ENCODE measurements around the gene GNS. TPM values are rescaled to one million over a fixed set of nuclear protein-coding genes. Genes with fewer than 3 reads are reported as not detected.
"Not testable (repeated sequence)": the region's sequence is repeated elsewhere in the genome, so short reads cannot be mapped to it uniquely, and the experiment has no call there.

GNS gene
- 76.7 and 84.7 TPM in 2 replicates for total RNA-seq (ENCODE audit: low replicate concordance)
- long read RNA-seq, full-length matches to known transcripts, result 36 of 69 reads
- long read RNA-seq, partial matches to known transcripts, result 15 of 69 reads
- long read RNA-seq, other reads (novel, unspliced or antisense), result 18 of 69 reads

- peak within 1 kb of the TSS; percentile 93 for H3K27ac Mint-ChIP-seq
- peak; percentile 97 for DNase-seq (ENCODE audit: extremely low spot score, unreplicated experiment)
- no peaks in the 10 kb centered on the region for H3K27me3 Mint-ChIP-seq
- H3K9me3 Mint-ChIP-seq, result no peaks in the 10 kb centered on the region
- peak within 1 kb of the TSS; percentile 98 for H3K4me3 Mint-ChIP-seq
- H3K36me3 Mint-ChIP-seq, result peaks cover 8% of the 10 kb centered on the region
- peaks cover 25% of the 10 kb centered on the region for H3K4me1 Mint-ChIP-seq (ENCODE audit: unreplicated experiment)
- TF ChIP-seq, protein P1, sequence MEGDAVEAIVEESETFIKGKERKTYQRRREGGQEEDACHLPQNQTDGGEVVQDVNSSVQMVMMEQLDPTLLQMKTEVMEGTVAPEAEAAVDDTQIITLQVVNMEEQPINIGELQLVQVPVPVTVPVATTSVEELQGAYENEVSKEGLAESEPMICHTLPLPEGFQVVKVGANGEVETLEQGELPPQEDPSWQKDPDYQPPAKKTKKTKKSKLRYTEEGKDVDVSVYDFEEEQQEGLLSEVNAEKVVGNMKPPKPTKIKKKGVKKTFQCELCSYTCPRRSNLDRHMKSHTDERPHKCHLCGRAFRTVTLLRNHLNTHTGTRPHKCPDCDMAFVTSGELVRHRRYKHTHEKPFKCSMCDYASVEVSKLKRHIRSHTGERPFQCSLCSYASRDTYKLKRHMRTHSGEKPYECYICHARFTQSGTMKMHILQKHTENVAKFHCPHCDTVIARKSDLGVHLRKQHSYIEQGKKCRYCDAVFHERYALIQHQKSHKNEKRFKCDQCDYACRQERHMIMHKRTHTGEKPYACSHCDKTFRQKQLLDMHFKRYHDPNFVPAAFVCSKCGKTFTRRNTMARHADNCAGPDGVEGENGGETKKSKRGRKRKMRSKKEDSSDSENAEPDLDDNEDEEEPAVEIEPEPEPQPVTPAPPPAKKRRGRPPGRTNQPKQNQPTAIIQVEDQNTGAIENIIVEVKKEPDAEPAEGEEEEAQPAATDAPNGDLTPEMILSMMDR (conservative IDR thresholded peaks at IDR 0.05), result no peak
Observed at GRCh38 chr12:64759035-64759894, at the start of gene GNS. Gene GNS (minus strand): TSS chr12:64759406. CDS start chr12:64759276, 130 bp downstream.

DNA sequence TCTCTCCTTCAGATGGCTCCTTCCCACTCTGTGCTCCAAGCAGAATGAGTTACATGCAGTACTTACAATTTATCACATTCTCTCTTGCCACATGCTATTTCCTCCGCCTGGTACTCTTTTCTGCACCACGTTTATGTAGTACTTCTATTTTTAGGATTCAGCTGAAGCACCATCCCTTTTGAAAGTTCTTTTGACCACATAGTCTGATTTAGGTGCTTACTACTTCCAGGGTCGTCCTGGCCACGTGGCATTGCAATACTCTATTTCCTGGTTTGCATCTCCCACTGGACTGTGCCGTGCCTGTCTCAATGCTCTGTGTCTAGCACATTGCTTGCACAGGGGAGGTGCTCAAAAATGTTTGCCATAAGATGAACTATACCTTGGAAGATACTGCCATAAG lies 48.9 kb upstream of the GNS start:
- DNase-seq (ENCODE audit: extremely low spot score, unreplicated experiment), result no peak
- no peak overlapping the region for H3K4me3 Mint-ChIP-seq
- no peaks in the 10 kb centered on the region for H3K4me1 Mint-ChIP-seq (ENCODE audit: unreplicated experiment)
- H3K27me3 Mint-ChIP-seq, result peaks cover 10% of the 10 kb centered on the region
- no peaks in the 10 kb centered on the region for H3K36me3 Mint-ChIP-seq
- no peaks in the 10 kb centered on the region for H3K9me3 Mint-ChIP-seq
- H3K27ac Mint-ChIP-seq, result no peak overlapping the region
- TF ChIP-seq, protein P1 (conservative IDR thresholded peaks at IDR 0.05), result no peak

GRCh38 chr12:64806593-64807460 lies 47.6 kb upstream of the GNS start:
- Mint-ChIP-seq H3K4me1 (ENCODE audit: unreplicated experiment) (no peaks in the 10 kb centered on the region), H3K27ac (no peak overlapping the region), H3K9me3 (no peaks in the 10 kb centered on the region), H3K4me3 (no peak overlapping the region), H3K27me3 (peaks cover 13% of the 10 kb centered on the region), H3K36me3 (no peaks in the 10 kb centered on the region)
- TF ChIP-seq, protein P1 (conservative IDR thresholded peaks at IDR 0.05), result no peak
- DNase-seq (ENCODE audit: extremely low spot score, unreplicated experiment), result no peak

DNA sequence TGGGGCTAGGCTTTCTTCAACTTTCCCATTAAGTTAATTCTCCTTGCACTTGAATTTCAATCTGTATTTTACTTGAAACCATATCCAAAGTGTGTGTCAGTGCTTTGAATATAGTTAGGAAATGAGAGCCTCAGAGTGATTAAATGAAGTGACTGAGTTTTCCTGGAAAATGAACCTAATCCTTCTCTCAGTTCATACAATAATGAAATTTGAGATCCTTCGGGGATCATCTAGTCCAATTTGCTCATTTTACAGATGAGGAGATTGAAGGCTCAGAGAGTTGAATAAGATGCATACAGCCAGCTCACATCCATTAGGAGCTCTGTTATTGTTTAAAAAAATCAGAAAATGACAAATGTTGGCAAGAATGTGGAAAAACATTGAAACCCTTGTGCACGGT lies 47.0 kb upstream of the GNS start:
- no peak for DNase-seq (ENCODE audit: extremely low spot score, unreplicated experiment)
- H3K27ac Mint-ChIP-seq, result no peak overlapping the region
- H3K4me1 Mint-ChIP-seq (ENCODE audit: unreplicated experiment), result no peaks in the 10 kb centered on the region
- H3K27me3 Mint-ChIP-seq, result peaks cover 13% of the 10 kb centered on the region
- no peak overlapping the region for H3K4me3 Mint-ChIP-seq
- H3K36me3 Mint-ChIP-seq, result no peaks in the 10 kb centered on the region
- H3K9me3 Mint-ChIP-seq, result no peaks in the 10 kb centered on the region
- TF ChIP-seq, protein P1 (conservative IDR thresholded peaks at IDR 0.05), result no peak

- not testable (repeated sequence) for H3K9me3 Mint-ChIP-seq; H3K36me3 Mint-ChIP-seq; H3K4me1 Mint-ChIP-seq (ENCODE audit: unreplicated experiment); H3K4me3 Mint-ChIP-seq
- TF ChIP-seq, protein P1 (conservative IDR thresholded peaks at IDR 0.05), result peak; percentile 90
- H3K27ac Mint-ChIP-seq, result peak overlapping the region; percentile 38
- DNase-seq (ENCODE audit: extremely low spot score, unreplicated experiment), result peak; percentile 77
- peaks cover 20% of the 10 kb centered on the region for H3K27me3 Mint-ChIP-seq
Observed at GRCh38 chr12:64802180-64802775, 43.1 kb upstream of the GNS start.

Measured in type B pancreatic cell (in vitro differentiated cells).